GM19438 (cell line): ENCODE results near the gene TACC2.

ENCODE experiments used
- ATAC-seq: cut with Tn5 transposase; IDR thresholded peaks from one replicate; pipeline ENCODE4 v1.9.1; 2021; ENCODE audit warnings: low read depth; ENCODE audit not compliant: unreplicated experiment

The TACC2 gene

DNA sequence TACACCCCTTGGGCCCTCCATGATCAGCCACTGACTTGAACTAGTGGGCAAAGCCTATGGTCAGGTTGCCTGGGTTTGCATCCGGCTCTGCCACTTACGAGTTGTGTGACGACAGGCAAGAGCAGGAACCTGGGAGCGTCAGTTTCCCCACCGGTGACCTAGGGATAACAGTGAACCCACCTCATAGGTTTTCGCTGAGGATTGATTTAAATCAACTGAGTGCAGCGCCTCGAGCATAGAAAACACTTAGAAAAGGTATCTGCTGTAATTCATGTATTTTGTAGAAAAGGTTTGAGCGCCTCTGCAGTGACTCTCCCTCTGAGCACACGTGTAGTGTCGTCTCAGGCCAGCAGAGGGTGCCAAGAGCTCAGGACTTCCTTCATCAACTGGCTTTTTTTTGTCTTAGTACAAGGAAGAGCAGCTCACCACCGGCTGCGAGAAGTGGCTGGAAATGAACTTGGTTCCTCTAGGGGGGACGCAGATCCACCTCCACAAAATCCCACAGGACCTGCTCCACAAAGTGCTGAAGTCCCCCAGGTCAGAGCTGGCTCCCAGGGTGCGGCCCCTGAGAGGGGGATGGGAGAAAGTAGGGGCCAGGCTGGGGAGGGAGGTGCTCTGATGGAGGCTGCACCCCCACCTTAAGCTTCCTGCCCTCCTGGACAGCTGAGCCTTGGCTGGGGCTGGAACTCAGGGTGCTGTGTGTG lies 309.8 kb downstream of the TACC2 start:
- ATAC-seq, result no peak

DNA sequence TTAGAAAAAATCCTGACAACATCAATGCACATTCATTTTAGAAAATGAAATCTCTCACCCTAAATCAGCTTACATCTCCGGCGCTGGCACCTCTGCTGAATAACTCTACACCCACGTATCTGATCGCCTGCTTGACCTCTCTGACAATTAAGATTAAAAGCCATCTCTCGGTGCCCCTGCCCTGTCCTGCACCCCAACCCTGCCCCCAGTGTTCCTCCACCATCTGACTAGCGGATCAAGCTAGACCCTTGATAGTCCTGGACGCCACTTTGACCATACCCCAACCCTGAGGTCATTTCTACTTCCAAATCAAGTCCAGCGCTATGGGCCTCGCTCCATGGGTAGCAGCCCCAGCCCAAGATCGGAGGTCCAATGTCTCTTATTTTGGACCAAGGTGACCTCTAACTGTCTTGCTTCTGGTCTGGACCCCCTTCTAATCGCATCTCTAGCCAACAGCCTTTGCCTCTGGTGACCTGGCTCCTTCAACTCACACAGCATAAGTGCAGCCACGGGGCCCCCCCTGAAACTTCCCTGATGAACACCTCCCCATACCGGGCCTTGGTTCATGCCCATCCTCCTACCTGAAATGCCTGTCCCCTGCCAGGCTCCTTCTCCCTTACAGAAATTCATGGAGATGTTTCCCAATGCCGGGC lies 310.6 kb downstream of the TACC2 start:
- no peak for ATAC-seq

DNA sequence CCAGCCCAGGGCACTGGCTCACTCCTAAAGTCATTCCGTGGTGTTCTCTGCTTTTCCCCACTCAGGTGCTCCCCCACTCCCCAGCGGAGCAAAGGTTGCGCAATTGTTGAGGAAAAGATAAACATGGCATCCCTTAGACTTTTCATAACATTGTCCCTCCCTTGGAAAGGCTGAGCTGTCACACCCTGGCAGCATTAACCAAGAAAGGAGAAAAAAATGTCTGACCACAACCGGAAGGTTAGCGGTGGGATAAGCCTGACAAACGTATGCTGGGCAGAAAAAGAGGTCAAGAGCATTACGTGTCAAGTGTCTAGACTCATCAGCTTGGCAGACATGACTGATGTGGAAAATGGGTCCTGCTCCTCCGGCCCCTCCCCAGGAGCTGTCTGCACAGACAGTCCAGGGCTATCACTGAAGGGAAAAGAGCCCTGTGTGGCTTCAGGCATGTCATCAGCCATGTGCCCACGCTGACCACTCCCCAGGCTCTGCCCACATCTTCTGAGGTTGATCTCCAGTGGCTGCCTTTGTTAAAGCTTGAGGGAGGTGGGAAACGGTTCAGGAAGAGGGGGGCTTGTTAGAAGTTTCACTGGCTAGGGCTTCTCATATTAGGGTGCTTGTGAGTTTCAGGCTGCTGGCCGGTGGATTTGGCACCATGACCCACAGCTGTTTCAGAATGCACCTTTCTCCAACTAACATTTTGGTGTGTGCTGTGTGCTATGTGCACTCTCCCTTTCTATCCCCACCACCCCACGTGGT lies 312.3 kb downstream of the TACC2 start:
- no peak for ATAC-seq

DNA sequence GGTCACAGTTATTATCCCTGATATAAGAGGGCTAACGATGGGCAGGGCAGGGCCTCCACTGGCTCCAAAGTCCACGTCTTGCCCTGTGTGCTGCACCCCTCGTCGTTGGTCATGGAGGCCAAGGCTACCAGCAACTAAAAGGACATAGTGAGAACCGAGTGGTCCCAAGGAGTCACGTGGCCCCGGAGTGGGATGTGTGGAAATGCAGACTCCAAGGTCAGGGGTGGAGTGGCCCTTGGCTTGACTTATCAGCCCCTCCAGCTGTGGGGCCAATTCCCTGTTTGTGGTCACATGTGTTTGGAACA lies 312.8 kb downstream of the TACC2 start:
- no peak for ATAC-seq

DNA sequence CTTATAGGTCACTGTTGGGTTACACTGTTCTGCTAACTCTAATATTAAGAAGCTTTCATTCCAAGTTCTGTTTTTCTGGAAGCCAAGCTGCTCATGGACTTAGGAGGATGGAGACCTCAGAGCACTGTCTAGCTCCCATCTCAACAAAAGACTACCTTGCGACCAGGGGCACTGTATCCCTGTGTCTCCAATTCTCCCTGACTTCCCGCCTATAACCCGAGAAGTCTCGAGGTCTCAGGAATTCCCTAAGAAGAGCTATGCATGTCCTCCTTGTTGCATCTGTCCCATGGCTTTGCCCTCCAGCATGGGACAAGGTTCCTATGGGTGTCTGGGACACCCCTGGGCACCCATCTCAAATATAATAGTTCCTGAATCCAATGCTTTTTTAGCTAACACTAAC lies 313.4 kb downstream of the TACC2 start:
- ATAC-seq, result no peak

DNA sequence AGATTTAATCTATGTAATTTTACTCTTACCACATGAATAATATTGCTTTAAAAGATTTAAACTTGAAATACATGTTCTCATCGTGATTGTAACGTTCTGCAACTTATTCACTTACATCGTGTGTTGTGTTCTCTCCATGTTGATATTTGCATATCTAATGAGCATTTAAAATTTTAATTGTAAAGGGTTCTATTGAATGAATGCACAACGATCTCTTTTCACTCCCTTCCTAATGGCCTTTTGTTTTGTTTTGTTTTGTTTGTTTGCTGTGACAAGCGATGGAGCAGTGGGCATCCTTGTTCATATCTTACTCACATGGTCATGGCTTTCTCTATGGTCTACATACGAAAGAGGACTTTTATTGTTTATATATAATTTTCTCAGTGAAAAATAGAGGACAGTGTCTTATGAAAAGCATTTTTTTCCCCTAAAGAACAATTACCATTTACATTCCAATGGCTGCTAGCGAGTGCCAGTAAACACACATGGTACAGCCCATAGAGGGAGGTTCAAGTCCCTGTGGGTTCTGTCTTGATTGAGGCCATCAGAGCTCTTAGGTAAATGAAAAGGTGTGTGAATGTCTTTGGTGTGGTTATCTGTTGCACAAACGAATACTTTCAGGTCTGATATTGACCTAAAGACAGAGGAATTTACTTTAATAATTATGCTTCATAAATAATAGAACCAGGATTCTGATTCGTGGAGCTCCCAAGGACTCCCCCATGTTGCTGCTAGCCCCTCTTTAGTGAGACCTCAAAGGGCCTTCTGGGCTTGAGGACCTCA lies 314.5 kb downstream of the TACC2 start:
- ATAC-seq, result no peak
